DMS114 treated with DMSO at 0.1 percent for 48 hours (cell line): ENCODE data around the gene SH3RF1.

Experiments used
- DNase-seq: peaks from one replicate; lab custom pipeline; 2025; ENCODE audit not compliant: unreplicated experiment; lab: John Stamatoyannopoulos, UW

Gene SH3RF1

DNA sequence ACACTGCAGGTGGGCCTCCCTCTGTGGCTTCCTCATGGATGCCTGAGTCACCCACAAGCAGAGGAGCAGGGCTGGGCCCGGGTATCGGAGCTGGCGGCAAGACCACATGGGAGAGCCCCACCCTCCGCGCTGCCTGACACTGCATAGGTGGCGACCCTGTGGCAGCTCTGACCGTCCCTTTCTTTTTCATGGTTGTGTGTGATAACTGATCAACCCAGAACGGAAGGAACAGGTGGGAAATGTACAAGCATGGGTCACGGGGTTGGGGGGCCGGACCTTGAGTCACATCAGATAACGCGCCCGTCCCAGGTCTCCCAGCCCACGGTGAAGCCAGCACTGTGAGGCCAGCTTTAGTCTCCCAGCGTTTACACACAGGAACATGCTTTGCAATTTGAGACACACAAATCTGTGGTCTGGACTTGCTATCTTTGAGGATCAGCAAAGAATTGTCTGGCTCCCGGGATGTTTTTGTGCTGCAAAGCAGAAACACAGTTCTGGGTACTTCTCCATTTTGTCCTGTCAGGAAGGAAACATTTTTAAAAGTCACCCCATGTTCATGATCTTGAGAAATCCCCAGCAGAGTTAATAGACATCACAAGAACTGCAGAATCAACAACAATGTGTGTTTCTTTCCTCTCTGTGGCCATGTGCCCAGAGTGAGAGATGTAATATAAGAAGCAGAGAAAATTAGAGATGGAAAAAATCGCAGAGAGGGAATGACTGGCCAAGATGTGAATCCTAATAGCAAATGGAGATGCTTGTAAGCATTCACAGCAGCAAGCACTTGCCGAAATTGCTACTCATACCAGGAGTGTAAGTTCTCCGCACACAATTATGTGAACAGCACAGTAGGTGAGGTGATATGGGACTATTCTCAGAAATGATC, 190.6 kb downstream of the SH3RF1 start:
- DNase-seq = no peak

- DNase-seq = no peak
Measured at GRCh38 chr4:169074117-169074516, 196.6 kb downstream of the SH3RF1 start.

DNA sequence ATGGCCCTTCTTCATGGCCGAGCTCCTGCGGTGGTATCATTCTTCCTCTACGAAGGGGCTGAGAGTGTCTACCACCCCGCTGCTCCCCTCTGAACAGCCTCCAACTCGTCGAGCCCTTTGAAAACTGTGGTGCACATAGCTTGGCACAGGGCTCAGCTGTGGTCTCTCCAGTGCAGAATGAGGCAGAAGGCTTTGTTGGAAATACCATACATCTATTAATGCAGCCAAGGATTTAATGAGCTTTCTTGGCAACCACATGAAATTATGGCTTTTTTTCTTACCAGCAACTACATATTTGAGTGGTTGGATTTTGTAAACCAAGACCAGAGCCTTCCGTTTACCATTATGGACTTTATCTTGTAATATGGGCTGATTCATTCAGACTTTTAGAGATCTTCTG, 199.0 kb downstream of the SH3RF1 start:
- DNase-seq = no peak

GRCh38 chr4:169070895-169071218, 199.9 kb downstream of the SH3RF1 start:
- DNase-seq = no peak

GRCh38 chr4:169070071-169070894, 200.5 kb downstream of the SH3RF1 start:
- no peak for DNase-seq

- DNase-seq = no peak
Measured at GRCh38 chr4:169068423-169068822, 202.3 kb downstream of the SH3RF1 start.

- DNase-seq = no peak
Measured at GRCh38 chr4:169066934-169067333, 203.8 kb downstream of the SH3RF1 start.

DNA sequence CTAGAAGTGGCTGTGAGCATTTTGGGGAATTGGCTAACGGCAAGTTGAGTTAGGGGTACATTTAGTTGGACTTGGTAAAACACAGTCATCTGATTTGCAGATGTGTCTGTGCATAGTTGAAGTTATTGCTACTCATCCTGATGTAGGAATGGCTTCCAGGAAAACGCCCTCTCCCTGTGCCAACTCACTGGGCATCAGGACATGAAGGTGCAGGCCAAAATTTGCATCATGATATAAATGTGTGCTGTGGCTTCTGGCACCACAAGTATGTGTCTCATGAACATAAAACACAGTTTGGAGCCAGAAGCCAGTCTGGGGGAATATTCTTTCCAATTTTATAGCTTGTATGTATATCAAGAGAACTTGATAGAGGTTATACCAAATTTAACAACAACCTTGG, 206.5 kb downstream of the SH3RF1 start:
- no peak for DNase-seq

DNA sequence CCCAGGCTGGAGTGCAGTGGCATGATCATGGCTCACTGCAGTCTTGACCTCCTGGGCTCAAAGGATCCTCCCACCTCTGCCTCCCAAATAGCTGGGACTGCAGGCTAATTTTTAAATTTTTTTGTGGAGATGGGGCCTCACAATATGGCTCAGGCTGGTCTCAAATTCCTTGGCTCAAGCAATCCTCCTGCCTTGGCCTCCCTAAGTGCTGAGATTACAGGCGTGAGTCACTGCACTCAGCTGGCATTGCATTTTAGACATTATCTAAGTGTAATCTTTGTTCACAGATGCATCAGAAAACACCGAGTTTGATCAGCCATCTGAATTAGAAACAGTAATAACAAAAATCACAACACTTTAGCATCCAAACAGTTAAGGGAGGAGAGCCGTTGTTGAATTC, 207.3 kb downstream of the SH3RF1 start:
- DNase-seq = no peak

GRCh38 chr4:169062897-169063244, 207.9 kb downstream of the SH3RF1 start:
- no peak for DNase-seq

DNA sequence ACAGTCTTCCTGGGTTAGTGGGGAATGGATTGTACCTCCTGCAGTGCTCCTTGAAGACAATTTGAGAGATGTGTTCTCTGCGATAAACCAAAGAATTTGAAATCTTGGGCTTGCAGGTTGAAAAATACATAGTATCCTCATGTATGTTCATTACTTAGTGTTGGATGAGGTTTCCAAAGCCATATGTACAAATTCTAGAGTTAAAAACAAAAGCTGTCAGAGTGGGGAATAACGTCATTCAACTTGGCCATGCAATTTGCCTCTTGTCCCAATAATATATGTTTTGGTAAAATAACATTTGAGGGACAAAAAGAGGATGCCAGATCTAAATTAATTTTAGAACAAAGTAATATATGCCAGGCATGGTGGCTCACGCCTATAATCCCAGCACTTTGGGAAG, 209.4 kb downstream of the SH3RF1 start:
- DNase-seq = no peak

DNA sequence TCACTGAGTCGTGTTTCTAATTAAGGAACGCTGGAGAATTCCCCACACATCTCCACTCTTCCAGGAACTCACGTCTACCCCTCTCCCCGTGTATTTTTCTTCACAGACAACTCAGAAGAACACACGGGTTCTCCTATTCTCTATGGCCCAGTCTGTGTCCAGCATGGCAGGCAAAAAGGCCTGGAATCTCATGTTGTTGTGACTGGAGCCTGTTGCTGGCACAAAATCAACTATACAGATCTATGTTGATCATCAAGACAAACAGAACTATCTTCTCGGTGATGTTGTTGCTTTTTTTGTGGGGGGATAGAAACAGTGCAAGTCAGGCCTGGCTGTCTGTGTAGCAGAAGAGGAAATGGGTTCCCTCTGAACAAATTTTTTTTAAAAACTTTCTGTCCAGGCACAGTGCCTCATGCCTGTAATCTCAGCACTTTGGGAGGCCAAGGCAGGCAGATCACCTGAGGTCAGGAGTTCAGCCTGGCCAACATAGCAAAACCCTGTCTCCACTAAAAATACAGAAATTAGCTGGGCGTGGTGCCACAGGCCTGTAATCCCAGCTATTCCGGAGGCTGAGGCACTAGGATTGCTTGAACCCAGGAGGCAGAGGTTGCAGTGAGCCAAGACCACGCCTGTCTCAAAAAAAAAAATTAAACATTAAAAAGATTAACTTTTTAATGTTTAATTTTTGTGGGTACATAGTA, 210.2 kb downstream of the SH3RF1 start:
- no peak for DNase-seq

- DNase-seq = no peak
Measured at GRCh38 chr4:169059306-169060211, 211.2 kb downstream of the SH3RF1 start.

GRCh38 chr4:169058312-169058711, 212.4 kb downstream of the SH3RF1 start:
- DNase-seq = no peak

DNA sequence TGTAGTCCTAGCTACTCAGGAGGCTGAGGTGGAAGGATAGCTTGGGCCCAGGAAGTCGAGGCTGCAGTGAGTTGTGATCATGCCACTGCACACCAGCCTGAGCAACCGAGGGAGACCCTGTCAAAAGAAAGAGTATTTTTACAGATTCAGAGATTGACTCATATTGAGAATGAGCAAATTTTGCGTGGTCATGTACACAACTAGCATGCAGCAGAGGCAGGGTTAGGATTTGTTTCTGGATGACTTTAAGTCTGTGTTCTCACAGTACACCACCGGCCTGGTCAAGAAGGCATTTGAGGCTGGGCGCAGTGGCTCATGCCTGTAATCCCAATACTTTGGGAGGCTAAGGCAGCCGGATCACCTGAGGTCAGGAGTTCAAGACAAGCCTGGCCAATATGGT, 215.9 kb downstream of the SH3RF1 start:
- no peak for DNase-seq

DNA sequence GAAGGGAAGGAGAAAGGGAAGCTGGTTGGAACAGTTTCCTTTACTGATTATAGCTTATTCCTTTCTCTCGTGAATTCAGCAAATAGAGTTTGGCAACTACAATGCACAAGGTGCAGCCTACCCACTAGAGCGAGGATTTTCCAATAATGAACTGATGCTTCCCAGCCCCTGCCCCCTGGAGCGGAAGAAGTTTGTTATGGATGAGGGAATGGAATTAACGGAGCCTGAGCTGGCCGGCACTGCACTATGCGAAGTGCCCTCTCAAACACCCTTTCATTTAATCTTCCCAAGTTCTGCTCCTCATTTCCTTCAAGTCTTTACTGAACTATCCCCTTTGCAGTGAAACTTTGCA, 218.2 kb downstream of the SH3RF1 start:
- no peak for DNase-seq

DNA sequence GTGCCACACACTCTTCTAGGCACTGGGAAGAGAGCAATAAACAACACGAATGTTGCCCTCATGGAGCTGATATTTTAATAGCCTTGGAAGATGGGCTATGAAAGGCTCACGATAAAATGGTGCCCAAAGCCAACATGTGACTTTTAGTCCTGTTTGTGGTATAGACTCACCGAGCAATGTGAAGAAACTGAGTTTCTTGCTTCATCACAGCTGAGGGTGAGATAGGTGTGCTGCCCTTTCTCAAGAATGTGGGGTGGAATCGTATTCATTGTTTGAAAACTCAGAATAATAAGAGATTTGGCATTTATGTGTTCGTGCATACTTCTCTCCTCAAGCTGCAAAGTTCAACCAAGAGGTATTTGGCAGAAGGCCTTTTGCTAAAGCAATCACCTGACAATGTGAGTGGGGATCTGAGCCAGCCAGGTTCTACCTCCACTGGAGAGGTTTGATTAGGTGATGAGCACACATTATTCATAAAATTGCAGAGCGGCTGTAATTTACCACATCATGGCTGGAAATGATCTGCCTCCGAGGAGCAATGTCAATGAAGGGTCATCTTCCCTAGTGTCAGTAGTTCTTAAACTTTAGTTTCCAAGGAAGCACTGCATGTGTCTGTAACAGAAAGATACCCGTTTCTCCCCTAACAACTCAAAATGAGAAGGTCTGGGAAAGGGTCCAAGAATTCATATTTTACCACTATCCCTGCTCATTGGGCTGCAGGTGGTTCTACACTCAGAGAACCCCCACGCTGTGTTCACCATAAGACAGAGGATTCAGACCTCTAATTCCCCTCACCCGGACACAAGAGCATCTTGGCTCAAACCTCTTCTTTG, 218.8 kb downstream of the SH3RF1 start:
- no peak for DNase-seq

DNA sequence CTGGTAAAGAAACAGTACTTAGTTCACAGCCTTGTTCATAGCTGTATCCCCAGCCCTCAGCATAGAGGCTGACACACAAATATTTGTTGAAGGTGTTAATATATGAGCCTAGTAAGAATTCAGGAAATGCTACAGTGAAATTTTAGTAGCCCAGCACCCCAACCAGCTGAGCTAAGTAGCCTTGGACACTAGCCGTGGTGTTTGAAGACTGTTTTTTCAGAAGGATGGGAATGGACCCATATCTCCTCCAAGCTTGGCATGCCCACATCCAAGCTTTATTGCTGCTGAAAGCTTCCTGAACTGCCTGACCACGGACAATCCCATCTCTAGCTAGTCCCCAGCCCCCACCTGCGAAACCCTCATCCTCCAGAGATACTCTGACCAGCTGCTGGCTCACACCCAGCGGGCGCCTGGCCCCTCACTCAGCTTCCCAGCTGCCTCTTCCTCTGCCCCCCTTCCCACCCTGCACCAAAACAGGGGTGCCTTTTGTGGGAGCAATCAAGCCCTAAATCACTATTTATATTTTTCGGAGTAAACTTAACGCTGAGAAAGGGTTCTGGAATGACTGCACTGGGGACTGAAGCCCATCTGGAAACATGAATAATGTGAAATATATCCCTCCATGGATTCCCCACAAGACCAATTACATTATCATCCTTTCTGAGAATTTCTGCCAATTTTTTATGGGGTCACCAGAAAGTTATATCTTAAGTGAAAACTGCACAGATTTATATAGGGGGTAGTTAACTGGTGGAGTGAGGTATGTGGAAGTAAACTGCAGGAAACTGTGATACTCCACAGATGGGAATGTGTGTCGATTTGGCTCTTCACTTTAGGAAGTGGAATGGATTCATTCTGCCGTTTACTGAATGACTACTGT, 219.6 kb downstream of the SH3RF1 start:
- DNase-seq = no peak

DNA sequence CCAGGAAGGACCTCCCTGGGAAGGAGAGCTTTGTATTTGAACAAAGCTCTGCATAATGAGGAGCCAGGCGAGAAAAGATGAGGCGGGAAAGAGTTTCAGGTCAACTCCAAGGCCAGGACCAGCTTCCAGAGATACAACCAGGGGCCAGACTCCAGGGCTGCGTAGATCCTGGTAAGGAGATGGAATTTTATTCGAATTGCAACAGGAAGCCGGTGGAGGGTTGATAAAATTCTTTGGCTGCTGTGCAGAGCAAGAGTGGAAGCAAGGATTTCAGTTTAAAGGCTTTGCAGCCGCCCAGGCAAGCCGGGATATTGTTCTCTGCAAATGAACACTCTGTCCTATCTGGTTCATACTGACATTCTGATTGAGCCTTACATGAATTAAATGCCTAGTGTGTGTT, 220.5 kb downstream of the SH3RF1 start:
- DNase-seq = no peak
